GM19467 (cell line): Measurements from ENCODE around the gene CLGN.

ENCODE experiments used
- ATAC-seq: cut with Tn5 transposase; IDR thresholded peaks from one replicate; pipeline ENCODE4 v1.9.1; 2021; ENCODE audit warnings: mild to moderate bottlenecking, moderate library complexity; ENCODE audit not compliant: unreplicated experiment

Gene CLGN

DNA sequence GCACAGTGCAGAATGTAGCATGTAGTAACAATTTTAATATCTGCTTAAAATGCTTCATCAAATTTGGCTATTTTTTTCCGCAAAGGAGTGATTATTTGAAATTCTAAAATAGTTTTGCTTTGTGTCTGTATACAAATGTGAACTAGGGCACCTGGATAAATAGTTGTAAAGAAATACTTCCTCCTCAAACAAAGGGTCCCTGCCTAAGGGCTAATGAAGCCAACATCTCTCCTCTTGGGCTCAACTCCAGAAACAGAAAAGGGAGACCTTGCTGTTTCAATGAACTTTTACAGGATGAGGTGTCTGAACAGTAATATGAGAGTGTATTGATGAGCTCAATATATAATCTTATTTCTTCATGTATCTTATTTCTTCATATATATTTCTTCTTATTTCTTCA, 84.8 kb downstream of the CLGN start:
- no peak for ATAC-seq
